HG02571 (cell line): Measurements from ENCODE around the gene SFXN3.

Source experiments
- ATAC-seq: cut with Tn5 transposase; IDR thresholded peaks from one replicate; pipeline ENCODE4 v1.9.1; 2021; ENCODE audit warnings: mild to moderate bottlenecking, moderate library complexity; ENCODE audit not compliant: unreplicated experiment

The SFXN3 gene, protein sequence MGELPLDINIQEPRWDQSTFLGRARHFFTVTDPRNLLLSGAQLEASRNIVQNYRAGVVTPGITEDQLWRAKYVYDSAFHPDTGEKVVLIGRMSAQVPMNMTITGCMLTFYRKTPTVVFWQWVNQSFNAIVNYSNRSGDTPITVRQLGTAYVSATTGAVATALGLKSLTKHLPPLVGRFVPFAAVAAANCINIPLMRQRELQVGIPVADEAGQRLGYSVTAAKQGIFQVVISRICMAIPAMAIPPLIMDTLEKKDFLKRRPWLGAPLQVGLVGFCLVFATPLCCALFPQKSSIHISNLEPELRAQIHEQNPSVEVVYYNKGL

GRCh38 chr10:101031128-101031795 lies at the start of gene SFXN3, which contains the start of gene PDZD7:
SFXN3 (plus strand) TSS chr10:101031234; CDS start chr10:101034695, 3,461 bp downstream.
PDZD7 (minus strand) TSS chr10:101031129; CDS start chr10:101030219, 910 bp downstream.
- ATAC-seq: peak; percentile 90

DNA sequence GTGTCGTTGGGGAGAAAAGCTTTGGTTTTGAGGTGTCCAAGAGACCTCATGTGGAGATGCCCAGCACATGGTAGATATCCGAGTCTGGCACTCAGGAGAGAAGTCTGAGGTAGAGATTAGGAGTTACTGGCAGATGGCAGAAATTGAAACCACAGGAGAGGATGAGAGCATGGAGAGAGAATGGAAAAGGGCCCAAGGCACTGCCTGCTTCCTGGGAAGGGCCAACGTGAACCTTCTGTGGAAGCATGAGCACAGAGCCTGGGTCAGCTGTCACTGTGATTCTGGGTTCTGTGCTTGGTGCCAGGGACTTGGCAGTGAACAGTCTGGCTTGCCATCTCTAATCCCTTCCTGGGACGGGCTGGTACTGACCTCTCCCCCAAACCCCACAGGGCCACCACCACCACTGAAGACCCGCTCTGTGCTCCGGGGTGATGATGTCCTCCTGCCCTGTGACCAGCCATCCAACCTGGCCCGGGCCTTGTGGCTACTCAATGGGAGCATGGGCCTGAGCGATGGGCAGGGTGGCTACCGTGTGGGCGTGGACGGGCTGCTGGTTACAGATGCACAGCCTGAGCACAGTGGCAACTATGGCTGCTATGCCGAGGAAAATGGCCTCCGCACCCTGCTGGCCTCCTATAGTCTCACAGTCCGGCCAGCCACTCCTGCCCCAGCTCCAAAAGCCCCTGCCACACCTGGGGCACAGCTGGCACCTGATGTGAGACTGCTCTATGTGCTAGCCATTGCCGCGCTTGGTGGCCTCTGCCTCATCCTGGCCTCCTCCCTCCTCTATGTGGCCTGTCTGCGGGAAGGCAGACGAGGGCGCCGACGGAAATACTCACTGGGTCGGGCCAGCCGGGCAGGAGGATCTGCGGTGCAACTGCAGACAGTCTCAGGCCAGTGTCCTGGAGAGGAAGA lies 47.9 kb upstream of the SFXN3 start:
- ATAC-seq: no peak

GRCh38 chr10:100983868-100984671 lies 47.0 kb upstream of the SFXN3 start:
- ATAC-seq: no peak

GRCh38 chr10:100984672-100985177 lies 46.3 kb upstream of the SFXN3 start:
- ATAC-seq: no peak

- no peak for ATAC-seq
Observed at GRCh38 chr10:100985336-100985735, 45.7 kb upstream of the SFXN3 start.

DNA sequence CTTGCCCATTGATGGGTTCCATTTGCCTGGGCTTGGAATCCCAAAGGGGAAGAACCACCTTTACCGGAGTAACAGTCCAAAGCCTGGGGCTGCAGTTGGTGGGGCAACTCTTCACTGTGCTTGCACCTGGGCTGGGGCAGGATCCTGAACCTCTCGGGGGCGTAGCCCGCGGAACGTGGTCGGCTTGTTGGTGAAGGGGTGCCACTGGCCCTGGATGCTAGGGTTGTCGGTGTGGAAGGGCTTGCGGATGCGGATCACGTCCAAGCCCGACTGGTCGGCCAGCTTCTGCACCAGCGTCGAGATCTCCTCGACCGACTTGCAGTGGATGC lies 44.4 kb upstream of the SFXN3 start:
- ATAC-seq: no peak

DNA sequence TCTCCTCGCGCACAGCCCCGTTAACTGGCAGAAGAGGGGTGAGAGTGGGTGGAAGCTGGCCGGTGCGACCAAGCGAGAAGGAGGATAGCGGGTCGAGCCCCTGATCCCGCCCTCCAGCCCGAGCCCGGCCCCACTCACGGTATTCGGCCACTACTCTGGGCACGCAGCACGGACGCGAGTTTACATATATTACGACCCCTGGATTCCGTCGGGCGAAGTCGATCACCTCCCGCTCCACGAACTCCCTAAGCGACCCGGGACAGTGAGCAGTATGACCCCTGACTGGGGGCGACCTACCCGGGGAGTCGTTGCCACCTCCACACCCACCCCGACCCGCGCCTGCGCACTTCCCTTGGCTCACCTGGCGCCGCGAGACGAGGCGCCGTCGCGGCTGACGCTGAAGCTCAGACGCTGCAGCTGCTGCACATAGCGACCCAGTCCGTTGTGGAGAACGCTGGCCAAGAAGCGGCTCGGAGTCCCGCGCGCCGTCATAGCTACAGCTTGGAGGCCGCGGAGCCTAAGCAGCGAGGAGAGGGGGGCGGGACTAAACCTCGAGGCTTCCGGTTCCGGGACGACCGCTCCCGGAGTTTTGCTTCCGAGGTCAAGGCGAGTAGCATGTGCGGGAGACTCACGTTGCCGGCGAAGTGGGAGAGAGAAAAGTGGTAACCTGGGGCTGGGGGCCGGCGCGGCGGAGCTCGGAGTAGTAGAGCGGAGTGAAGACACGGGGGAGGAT lies 43.9 kb upstream of the SFXN3 start, which contains the start of the genes MRPL43 and TWNK:
MRPL43 (minus strand) TSS at position 546 of the 733 bp plus-strand sequence; CDS start at position 492, 54 bp downstream.
TWNK (plus strand) TSS at position 592 of the 733 bp plus-strand sequence. CDS start 668 bp downstream, outside the sequence.
- peak; percentile 85 for ATAC-seq

DNA sequence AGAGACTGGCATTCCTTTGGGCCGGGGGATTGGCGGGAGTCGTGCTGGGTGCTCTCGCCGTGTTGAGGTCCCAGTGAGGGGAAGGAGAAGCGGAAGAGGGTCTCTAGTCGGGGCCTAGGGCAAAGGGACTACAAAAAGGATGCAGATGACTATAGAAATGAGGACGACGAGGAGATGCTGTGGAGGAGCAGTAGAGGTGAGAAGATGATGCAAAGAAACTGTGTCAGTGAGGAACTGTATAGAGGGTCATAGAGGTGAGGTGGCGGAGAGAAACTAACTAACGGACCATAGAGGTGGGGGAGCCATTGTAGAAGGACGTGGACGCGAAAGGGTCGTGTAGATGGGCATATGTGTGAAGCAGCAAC lies 43.4 kb upstream of the SFXN3 start:
- no peak for ATAC-seq

DNA sequence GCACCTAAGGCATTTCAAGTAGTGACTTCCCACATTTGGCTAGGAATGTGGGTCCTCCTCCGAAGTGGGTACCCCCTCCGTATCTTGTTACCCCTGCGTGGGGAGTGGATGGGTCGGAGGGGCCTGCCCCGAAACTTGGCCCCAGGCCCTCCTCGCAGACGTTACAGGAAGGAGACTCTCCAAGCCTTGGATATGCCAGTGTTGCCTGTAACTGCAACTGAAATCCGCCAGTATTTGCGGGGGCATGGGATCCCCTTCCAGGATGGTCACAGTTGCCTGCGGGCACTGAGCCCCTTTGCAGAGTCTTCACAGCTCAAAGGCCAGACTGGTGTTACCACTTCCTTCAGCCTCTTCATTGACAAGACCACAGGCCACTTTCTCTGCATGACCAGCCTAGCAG lies 42.9 kb upstream of the SFXN3 start:
- no peak for ATAC-seq

- ATAC-seq: no peak
Observed at GRCh38 chr10:100989088-100989487, 41.9 kb upstream of the SFXN3 start.

GRCh38 chr10:100993986-100994708 lies 36.9 kb upstream of the SFXN3 start:
- no peak for ATAC-seq

DNA sequence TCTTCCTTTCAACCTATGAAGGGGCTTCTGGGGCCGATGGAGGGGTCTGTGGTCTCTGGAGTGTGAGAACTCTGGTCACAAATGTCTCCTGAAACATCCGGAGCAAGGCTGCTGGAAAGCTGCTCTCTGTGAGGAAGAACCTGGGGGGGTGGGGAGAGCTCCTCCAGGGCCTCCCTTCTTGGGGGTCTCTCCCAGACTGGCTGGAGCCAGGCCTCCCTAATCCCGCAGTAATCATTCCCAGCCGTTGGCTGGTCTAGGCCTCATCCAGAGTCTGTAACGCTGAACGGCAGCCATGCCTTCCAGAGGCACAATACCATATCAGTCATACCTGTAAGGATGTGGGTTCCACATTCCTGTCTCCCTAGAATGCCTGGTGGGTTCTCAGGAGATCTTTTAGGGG lies 35.9 kb upstream of the SFXN3 start:
- no peak for ATAC-seq

DNA sequence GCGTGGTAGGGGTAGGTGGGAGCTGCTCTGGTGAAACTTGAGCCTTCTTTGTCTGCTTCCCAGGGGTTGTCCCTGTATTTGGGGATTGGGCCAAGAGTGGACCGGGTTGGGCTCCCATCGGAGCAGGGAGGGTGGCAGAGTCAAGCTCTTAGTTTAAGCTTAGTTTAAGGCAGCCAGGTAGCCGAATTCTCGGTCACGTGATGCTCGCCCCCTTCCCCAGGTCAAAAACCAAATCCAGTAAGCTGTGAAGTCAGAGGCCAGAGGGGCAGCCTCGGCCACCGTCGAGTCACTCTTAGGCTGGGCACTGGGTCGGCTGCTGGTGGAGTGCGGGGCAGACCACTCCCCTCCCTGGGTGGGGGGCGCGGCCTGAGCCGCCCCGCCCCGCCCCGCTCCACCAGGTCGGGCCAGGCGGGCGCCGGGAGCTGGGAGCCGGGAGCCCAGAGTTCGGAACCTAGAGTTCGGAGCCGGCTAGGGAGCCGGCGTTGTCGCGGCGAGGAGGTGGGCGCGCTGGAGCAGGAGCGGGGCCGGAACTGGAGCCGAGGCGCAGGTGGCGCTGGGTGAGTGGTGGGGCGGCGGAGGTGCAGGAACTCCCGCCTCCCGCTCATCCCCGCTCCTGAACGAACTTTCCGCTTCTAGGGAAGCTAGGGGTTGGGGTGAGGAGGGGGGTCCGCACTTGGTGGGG lies 34.2 kb upstream of the SFXN3 start:
- ATAC-seq: no peak

DNA sequence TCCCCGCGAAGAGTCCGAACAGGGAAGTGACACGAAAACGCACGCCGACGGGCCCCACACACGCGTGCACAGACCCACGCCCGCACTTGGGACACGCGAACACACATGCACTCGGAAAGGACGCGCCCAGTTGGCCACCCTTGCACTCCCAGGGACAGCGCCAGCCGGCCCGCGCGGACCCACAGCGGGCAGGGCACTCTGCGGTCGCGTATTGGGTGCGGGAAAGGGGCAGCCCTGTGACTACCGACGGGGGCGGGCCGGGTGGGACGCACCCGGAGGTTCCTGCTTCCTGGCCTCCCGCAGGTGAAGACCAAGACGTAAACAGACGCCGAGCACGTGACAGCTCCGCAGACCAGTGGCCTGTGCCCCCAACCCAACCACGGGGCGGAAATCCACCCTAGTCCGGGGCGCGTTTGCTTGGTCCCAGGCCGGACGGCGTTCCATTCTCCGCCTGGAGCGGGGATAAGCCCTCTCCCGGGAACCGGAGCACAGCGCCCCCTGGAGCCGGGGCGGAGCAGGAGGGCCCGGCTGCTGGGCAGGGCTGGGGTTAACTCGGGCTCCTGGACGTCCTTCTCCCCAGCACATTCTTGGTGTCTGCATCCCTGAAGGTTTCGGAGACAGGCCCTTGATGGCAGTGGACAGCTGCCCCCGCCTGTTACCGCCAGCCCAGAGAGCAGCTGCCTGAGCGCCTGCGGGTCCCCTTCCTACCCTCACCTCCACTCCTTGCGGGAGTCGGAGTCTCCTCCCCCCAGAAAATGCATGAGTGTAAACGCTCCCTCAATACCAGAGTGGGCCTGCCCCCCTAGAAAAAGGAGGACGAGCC lies 33.5 kb upstream of the SFXN3 start:
- no peak for ATAC-seq

DNA sequence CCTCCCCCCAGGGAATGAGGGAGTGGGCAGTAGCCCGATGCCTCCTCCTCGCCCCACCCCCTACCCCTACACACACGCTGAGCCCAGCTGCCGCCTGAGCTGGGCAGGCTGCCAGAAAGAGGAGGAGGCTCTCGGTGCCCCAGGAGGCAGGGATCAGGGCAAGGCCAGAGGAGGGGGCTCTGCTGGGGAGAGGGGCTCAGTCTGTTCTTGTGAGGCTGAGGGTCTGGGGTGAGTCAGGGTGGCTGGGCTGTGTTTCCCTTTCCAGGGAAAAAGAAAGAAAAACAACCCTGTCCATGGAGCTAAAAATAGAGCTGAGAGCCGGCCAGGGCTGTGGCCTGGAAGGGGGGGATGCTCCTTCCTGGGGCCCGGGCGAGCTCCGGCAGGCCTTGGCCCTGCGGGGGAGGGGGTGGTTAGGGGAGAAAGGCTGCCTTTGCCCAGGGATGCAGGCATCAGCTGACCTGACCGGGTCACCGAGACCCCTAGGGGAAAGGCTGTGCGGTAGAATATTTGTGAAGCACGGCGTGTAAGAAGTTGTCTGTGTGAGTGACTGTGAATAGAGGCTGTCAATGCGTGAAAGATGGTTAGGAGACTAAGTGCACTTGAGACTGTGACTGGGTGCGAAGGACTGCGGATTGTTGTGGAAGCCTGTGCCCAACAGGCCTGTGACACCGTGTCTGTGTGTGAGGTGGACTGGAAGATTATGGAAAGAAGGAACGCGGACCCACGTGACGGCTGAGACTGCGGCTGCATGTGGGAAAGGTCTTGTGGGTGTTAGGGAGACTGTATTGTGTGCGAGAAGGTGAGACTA lies 32.6 kb upstream of the SFXN3 start:
- ATAC-seq: peak; percentile 28

- peak; percentile 43 for ATAC-seq
Observed at GRCh38 chr10:100998991-100999741, 31.9 kb upstream of the SFXN3 start.
